Common myeloid progenitor, CD34-positive (primary cell): Measurements from ENCODE around the gene CHIT1.

Experiments
- CTCF ChIA-PET: fragments of 350-600 bp; sonication (Branson Sonifier 250); formaldehyde crosslinking; loops from one replicate; lab custom pipeline; 2021; ENCODE audit warnings: antibody characterized with exemption; lab: Charles Lee
- POLR2A ChIA-PET: fragments of 350-600 bp; sonication (Branson Sonifier 250); formaldehyde crosslinking; loops from one replicate; lab custom pipeline; 2021; ENCODE audit warnings: antibody characterized with exemption; lab: Charles Lee
- DNase-seq, 3 donors: peaks; one replicate each; pipeline versions ENCODE4 v3.0.0 to v3.0.0-alpha.2; 2013
- H3K27ac ChIP-seq, 2 experiments: 1 replicate in 1 of 2; 2 replicates in 1 of 2; pipeline ENCODE4 v1.7.0; 2013; ENCODE audit warnings: inconsistent platforms in 2 of 2, low read length in 2 of 2, mild to moderate bottlenecking in 2 of 2, low read depth in 1 of 2, moderate library complexity in 1 of 2; ENCODE audit not compliant: severe bottlenecking in 2 of 2, insufficient read depth in 1 of 2, poor library complexity in 1 of 2
- H3K27me3 ChIP-seq, 5 experiments: replicated peaks in 2 of 5; 1 replicate in 3 of 5; 2 replicates in 2 of 5; pipeline versions ENCODE4 v1.6.1 to v1.7.0; 2013; ENCODE audit warnings: low read length in 4 of 5, mild to moderate bottlenecking in 2 of 5, moderate library complexity in 2 of 5, inconsistent platforms in 1 of 5; ENCODE audit not compliant: insufficient read depth in 5 of 5, control insufficient read depth in 4 of 5
- H3K36me3 ChIP-seq, 4 experiments: 1 replicate in 2 of 4; 2 replicates in 2 of 4; pipeline versions ENCODE4 v1.6.1 to v1.7.0; 2013; ENCODE audit warnings: low read length in 3 of 4, control low read depth in 1 of 4, mild to moderate bottlenecking in 1 of 4; ENCODE audit not compliant: control insufficient read depth in 4 of 4, insufficient read depth in 4 of 4
- H3K4me1 ChIP-seq, 4 experiments: 1 replicate in 3 of 4; 2 replicates in 1 of 4; pipeline versions ENCODE4 v1.6.1 to v1.7.1; 2013; ENCODE audit warnings: low read length in 3 of 4, mild to moderate bottlenecking in 3 of 4, control low read depth in 1 of 4, inconsistent platforms in 1 of 4, moderate library complexity in 1 of 4; ENCODE audit not compliant: control insufficient read depth in 4 of 4, insufficient read depth in 4 of 4; ENCODE audit errors: control extremely low read depth in 1 of 4
- H3K4me3 ChIP-seq, 7 experiments: 1 replicate in 4 of 7; 2 replicates in 3 of 7; pipeline versions ENCODE4 v1.5.1 to v1.7.0; 2013; ENCODE audit warnings: mild to moderate bottlenecking in 7 of 7, low read length in 6 of 7, moderate library complexity in 6 of 7, inconsistent platforms in 2 of 7, low read depth in 2 of 7, control low read depth in 1 of 7; ENCODE audit not compliant: insufficient read depth in 4 of 7, control insufficient read depth in 1 of 7; ENCODE audit errors: extremely low read depth in 1 of 7
- H3K9me3 ChIP-seq, 5 experiments: 1 replicate in 4 of 5; 2 replicates in 1 of 5; pipeline versions ENCODE4 v1.6.1 to v1.7.1; 2013; ENCODE audit warnings: low read length in 4 of 5, mild to moderate bottlenecking in 2 of 5, inconsistent platforms in 1 of 5, low read depth in 1 of 5, moderate library complexity in 1 of 5; ENCODE audit not compliant: control insufficient read depth in 4 of 5, insufficient read depth in 2 of 5; ENCODE audit errors: control extremely low read depth in 1 of 5
- WGBS: methylation state at CpG from one replicate; pipeline ENCODE4 v1.1.5; 2013; ENCODE audit not compliant: insufficient coverage; 5-methylcytosine and 5-hydroxymethylcytosine counted together

CHIT1 gene

GRCh38 chr1:203174324-203174985, 55.0 kb downstream of the CHIT1 start:
- Histone ChIP-seq H3K36me3 (no peaks in the 10 kb centered on the region), H3K4me3 (no peak overlapping the region), H3K4me1 (peaks cover 0 to 13% (median 2%) of the 10 kb centered on the region in 4 experiments), H3K9me3 (no peaks in the 10 kb centered on the region), H3K27me3 (peaks cover 0 to 5% (median 0%) of the 10 kb centered on the region in 5 experiments), H3K27ac (no peak overlapping the region)
- ChIA-PET POLR2A (no interaction called here), CTCF (interaction anchor here (0.9 to 20.7 kb wide), 8 partner anchors 8 to 136 kb away, joined by 3 to 313 read pairs (median 6); partner anchors contain the start of gene ADORA1)
- no peak for DNase-seq
- 97% methylated on average over 11 of the region's 12 CpGs for WGBS

DNA sequence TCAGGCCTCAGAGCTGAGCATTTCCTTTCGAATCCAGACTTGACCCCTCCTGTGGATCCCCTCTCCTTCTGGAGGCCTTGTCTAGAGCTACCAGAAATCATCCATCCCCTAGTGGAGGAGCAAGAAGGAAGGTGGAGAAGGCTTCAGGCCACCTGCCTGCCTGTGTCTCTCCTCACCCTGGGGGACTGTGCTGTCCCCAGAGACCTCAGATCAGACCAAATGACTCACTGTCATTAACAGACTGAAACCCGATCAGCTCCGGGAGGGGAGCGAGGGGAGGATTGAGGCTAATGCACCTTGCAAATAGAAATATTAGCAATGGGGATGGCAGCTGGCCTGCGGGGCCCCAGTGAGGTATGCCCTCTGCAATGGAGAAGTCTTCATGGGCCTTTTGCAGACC, 55.9 kb downstream of the CHIT1 start:
- Histone ChIP-seq H3K4me1 (peaks cover 0 to 13% (median 2%) of the 10 kb centered on the region in 4 experiments), H3K27me3 (peaks cover 0 to 5% (median 0%) of the 10 kb centered on the region in 5 experiments), H3K4me3 (no peak overlapping the region), H3K9me3 (no peaks in the 10 kb centered on the region), H3K27ac (no peak overlapping the region), H3K36me3 (no peaks in the 10 kb centered on the region)
- 81% methylated on average over 4 of the region's 5 CpGs for WGBS
- no peak for DNase-seq
- CTCF ChIA-PET: interaction anchor here (0.8 to 20.7 kb wide), 17 partner anchors 8 to 136 kb away, joined by 3 to 313 read pairs (median 7); partner anchors contain the start of genes ADORA1 and CHI3L1
- POLR2A ChIA-PET: no interaction called here

GRCh38 chr1:203173011-203173555, 56.4 kb downstream of the CHIT1 start:
- H3K4me3 ChIP-seq: no peak overlapping the region
- ChIA-PET POLR2A (no interaction called here), CTCF (interaction anchor here (0.8 to 20.7 kb wide), 26 partner anchors 9 to 293 kb away, joined by 3 to 313 read pairs (median 4); partner anchors contain the start of genes ADORA1 and CHI3L1)
- no peaks in the 10 kb centered on the region for H3K36me3 ChIP-seq
- no peak overlapping the region for H3K27ac ChIP-seq
- H3K4me1 ChIP-seq: peaks cover 0 to 13% (median 2%) of the 10 kb centered on the region in 4 experiments
- H3K27me3 ChIP-seq: peaks cover 0 to 5% (median 0%) of the 10 kb centered on the region in 5 experiments
- DNase-seq: no peak
- no peaks in the 10 kb centered on the region for H3K9me3 ChIP-seq
- WGBS: 100% methylated on average over 2 of the region's 2 CpGs

DNA sequence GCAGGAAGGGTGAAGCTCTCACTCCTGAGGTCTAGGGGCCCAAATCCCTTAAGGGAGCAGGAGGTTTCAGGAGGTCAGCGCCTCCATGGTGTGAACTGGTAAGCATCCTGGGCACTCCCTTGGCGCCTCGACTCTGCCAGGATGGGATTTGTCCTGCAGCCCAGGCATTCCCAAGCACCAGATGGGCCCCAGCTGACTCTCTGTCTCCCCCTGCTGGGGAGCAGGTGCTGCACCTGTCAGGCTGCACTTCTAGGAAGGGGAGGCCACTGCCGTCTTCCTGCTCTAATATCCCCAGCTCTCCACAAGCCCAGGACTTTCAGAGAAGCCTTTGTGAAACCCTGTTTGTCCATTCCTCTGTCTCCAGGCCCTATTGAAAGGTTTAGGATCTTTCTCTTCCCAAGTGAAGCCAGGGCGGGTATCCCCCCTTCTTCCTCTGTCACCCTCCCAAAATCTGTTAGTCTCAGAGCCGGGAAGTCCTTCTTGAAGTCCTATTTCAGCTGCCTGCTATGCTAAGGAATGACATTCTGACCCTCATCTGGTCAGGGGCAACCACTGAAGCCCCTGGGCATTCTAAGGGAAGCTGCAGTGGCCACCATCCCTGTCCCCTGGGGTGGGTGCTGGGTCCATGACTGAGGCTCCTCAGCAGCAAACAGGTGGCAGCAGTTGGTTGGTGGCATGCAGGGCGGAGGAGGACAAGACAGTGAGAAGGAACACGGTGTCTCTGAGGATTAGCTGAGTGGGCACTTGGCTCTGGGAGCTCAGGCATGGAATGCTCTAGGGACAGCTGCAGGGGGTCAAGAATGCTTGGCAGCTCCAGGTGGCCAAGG, 57.1 kb downstream of the CHIT1 start:
- peaks cover 0 to 5% (median 0%) of the 10 kb centered on the region in 5 experiments for H3K27me3 ChIP-seq
- no peaks in the 10 kb centered on the region for H3K9me3 ChIP-seq
- WGBS: 71% methylated on average over 7 of the region's 8 CpGs
- no peak overlapping the region for H3K4me3 ChIP-seq
- CTCF ChIA-PET: interaction anchor here (0.5 to 20.7 kb wide), 32 partner anchors 8 to 489 kb away, joined by 3 to 313 read pairs (median 4); partner anchors contain the start of genes ADORA1 and CHI3L1
- H3K4me1 ChIP-seq: peaks cover 0 to 13% (median 2%) of the 10 kb centered on the region in 4 experiments
- H3K36me3 ChIP-seq: no peaks in the 10 kb centered on the region
- H3K27ac ChIP-seq: no peak overlapping the region
- POLR2A ChIA-PET: interaction anchor here (2.2 kb wide), 1 partner anchor 132 kb away, joined by 9 read pairs; no protein-coding TSS in a partner anchor
- peak; percentile 42 to 61 (median 43) for DNase-seq

DNA sequence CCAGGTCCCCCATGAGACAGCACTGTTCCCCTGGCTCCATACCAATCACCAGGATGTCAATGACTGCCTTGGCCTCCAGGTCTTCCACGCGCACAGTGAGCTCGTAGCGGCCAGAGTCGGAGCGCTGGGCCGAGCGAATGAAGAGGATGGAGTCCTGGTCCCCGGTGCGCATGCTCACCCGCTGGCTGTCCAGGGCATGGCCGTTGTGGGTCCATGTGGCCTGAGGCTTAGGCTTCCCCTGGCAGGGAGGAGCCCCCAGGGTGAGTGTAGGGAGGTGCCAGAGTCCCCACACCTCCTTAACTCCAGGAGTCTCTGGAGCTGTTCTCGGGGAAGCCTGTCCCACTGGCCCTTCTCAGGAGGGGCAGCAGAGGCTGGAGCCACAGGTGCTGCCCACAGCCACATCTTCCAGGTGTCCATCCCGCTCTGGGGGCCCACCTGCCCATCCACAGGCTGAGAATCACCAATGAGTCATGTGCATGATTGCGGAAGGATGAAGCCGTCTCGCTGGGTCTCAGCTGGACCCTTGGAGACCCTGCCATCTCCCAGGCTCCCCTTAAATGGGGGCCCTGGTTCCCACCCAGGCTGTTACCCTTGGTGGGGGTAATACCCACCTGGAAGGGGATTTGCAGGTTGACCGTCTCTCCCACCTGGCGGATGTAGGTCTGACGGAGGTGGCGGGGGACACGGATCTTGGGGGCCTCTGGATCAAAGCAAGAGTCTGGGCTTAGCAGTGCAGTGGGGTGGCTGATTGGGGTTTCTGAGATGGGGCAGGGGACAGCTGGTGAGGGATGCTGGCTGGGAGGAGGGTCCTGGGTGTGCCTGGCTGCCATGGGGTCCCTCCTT, 57.9 kb downstream of the CHIT1 start:
- Histone ChIP-seq H3K36me3 (no peaks in the 10 kb centered on the region), H3K4me3 (no peak overlapping the region), H3K27me3 (peaks cover 0 to 5% (median 0%) of the 10 kb centered on the region in 5 experiments), H3K4me1 (peaks cover 0 to 13% (median 4%) of the 10 kb centered on the region in 4 experiments), H3K27ac (no peak overlapping the region), H3K9me3 (no peaks in the 10 kb centered on the region)
- CTCF ChIA-PET: interaction anchor here (0.7 to 20.7 kb wide), 28 partner anchors 7 to 295 kb away, joined by 3 to 313 read pairs (median 5); partner anchors contain the start of genes ADORA1 and CHI3L1
- WGBS: 97% methylated on average over 19 of the region's 22 CpGs
- POLR2A ChIA-PET: interaction anchor here (2.2 kb wide), 1 partner anchor 131 kb away, joined by 9 read pairs; no protein-coding TSS in a partner anchor
- DNase-seq: no peak
